DOHH2 (cell line): ENCODE measurements around the gene SF1.

ENCODE experiments used
- H3F3A ChIP-seq: fragments of 200-600 bp; sonication (generic), shearing (Covaris generic); 2 replicates; pipeline ENCODE4 v1.6.0; 2016; ENCODE audit warnings: antibody characterized with exemption, mild to moderate bottlenecking; ENCODE audit not compliant: control insufficient read depth, insufficient read depth
- H3K27ac ChIP-seq: fragments of 200-600 bp; sonication (generic); 2 replicates; pipeline ENCODE4 v1.5.1; 2014; ENCODE audit warnings: low read depth, mild to moderate bottlenecking, low read length, moderate library complexity
- H3K27me3 ChIP-seq: fragments of 200-600 bp; sonication (generic); 2 replicates; pipeline ENCODE4 v1.6.1; 2014; ENCODE audit warnings: mild to moderate bottlenecking, low read length, mixed read lengths; ENCODE audit not compliant: control insufficient read depth
- H3K36me3 ChIP-seq: fragments of 200-600 bp; sonication (generic); 2 replicates; pipeline ENCODE4 v1.6.1; 2014; ENCODE audit warnings: mild to moderate bottlenecking, low read length, moderate library complexity, mixed read lengths; ENCODE audit not compliant: control insufficient read depth
- H3K4me1 ChIP-seq: fragments of 200-600 bp; sonication (generic); 2 replicates; pipeline ENCODE4 v1.6.1; 2014; ENCODE audit warnings: mild to moderate bottlenecking, low read length, mixed read lengths; ENCODE audit not compliant: control insufficient read depth
- H3K4me2 ChIP-seq: fragments of 200-600 bp; sonication (generic); 2 replicates; pipeline ENCODE4 v1.6.0; 2014; ENCODE audit warnings: mild to moderate bottlenecking, low read length, moderate library complexity
- H3K4me3 ChIP-seq: fragments of 200-600 bp; sonication (generic); 2 replicates; pipeline ENCODE4 v1.5.1; 2014; ENCODE audit warnings: mild to moderate bottlenecking, low read length, mixed read lengths
- H3K79me2 ChIP-seq: fragments of 200-600 bp; sonication (generic); 2 replicates; pipeline ENCODE4 v1.6.1; 2014; ENCODE audit warnings: mild to moderate bottlenecking, low read length, mixed read lengths; ENCODE audit not compliant: control insufficient read depth
- H3K9me2 ChIP-seq: fragments of 200-600 bp; sonication (generic); replicated peaks from 2 replicates; pipeline ENCODE4 v1.6.1; 2014; ENCODE audit warnings: mild to moderate bottlenecking, low read length, mixed read lengths; ENCODE audit not compliant: control insufficient read depth
- H3K9me3 ChIP-seq: fragments of 200-600 bp; sonication (generic); 2 replicates; pipeline ENCODE4 v1.6.1; 2014; ENCODE audit warnings: antibody characterized with exemption, low read length, mixed read lengths; ENCODE audit not compliant: control insufficient read depth, insufficient read depth
- H4K20me1 ChIP-seq: fragments of 200-600 bp; sonication (generic); 2 replicates; pipeline ENCODE4 v1.6.0; 2014; ENCODE audit warnings: low read depth, mild to moderate bottlenecking, antibody characterized with exemption, low read length, moderate library complexity; ENCODE audit not compliant: control insufficient read depth, insufficient read depth
- EZH2phosphoT487 ChIP-seq: fragments of 200-600 bp; sonication (generic); IDR thresholded peaks from 2 replicates; pipeline ENCODE4 v1.6.1; 2017; ENCODE audit warnings: borderline replicate concordance, mild to moderate bottlenecking, antibody characterized with exemption, low read length, moderate library complexity, mixed read lengths
- TF ChIP-seq, protein P1 (sequence below): fragments of 200-600 bp; sonication (generic); IDR thresholded peaks from one replicate; pipeline ENCODE4 v1.5.1; 2014; ENCODE audit warnings: antibody characterized with exemption, mild to moderate bottlenecking, low read depth, low read length; ENCODE audit not compliant: poor library complexity, severe bottlenecking

The SF1 gene

DNA sequence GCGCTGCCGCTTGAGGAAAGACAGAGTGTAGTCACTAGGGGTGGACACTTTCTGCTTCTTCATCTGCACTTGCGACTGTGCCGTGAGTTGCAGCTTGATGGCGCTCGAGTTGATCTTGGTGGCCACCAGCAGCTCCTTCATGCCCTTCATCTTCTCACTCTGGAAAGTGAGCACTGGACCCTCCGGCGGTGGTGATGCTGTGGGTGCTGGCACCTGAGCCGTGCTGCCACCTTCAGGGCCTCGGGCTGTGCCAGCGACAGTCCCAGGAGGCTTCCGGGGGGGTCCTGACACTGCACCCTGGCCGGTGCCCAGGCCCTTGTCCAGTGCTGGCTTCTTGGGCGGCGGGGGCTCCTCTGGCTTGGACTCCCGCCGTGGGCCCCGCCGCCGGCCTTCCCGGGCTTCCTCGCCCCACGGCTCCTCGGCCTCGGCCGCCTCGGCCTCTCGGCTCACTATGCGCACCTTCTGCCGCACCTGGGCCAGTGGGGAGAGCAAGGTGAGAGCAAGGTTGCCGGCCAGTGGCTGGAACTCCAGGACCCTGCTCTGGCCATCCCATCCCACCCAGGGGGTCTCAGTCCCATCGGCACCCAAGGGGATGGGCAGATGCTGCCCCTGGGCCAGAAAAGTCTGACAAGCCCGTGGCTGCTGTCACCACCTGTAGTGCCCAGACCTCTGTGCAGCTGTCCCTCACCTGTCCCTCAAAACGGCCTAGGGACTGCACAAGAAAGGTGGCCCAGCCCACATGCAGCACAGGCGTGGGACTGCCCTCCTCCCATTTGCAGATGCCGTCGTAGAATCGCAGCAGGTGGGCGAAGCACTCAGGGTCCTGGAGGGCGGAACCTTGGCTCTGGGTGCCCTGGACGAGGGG lies 26.2 kb upstream of the SF1 start:
- TF ChIP-seq, protein P1, sequence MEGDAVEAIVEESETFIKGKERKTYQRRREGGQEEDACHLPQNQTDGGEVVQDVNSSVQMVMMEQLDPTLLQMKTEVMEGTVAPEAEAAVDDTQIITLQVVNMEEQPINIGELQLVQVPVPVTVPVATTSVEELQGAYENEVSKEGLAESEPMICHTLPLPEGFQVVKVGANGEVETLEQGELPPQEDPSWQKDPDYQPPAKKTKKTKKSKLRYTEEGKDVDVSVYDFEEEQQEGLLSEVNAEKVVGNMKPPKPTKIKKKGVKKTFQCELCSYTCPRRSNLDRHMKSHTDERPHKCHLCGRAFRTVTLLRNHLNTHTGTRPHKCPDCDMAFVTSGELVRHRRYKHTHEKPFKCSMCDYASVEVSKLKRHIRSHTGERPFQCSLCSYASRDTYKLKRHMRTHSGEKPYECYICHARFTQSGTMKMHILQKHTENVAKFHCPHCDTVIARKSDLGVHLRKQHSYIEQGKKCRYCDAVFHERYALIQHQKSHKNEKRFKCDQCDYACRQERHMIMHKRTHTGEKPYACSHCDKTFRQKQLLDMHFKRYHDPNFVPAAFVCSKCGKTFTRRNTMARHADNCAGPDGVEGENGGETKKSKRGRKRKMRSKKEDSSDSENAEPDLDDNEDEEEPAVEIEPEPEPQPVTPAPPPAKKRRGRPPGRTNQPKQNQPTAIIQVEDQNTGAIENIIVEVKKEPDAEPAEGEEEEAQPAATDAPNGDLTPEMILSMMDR, result no peak
- TF ChIP-seq EZH2phosphoT487, result no peak
- H3K4me3 ChIP-seq, result no peak overlapping the region; the same call in 1 of the 2 replicates
- H4K20me1 ChIP-seq, result no peaks in the 10 kb centered on the region
- H3K79me2 ChIP-seq, result peaks cover 38% of the 10 kb centered on the region
- H3K9me2 ChIP-seq, result no peaks in the 10 kb centered on the region
- peaks cover 53% of the 10 kb centered on the region for H3K4me1 ChIP-seq
- no peak overlapping the region for H3K27ac ChIP-seq
- H3K36me3 ChIP-seq, result peaks cover 83% of the 10 kb centered on the region
- H3K27me3 ChIP-seq, result no peaks in the 10 kb centered on the region
- H3K4me2 ChIP-seq, result peak overlapping the region; percentile 70; the same call in 1 of the 2 replicates
- H3F3A ChIP-seq, result peaks cover 18% of the 10 kb centered on the region
- H3K9me3 ChIP-seq, result no peaks in the 10 kb centered on the region

GRCh38 chr11:64803846-64804345 lies 25.6 kb upstream of the SF1 start:
- peak overlapping the region; percentile 70 for H3K4me2 ChIP-seq
- H3K27ac ChIP-seq, result peak overlapping the region; percentile 59
- H3K9me2 ChIP-seq, result no peaks in the 10 kb centered on the region
- H4K20me1 ChIP-seq, result no peaks in the 10 kb centered on the region
- TF ChIP-seq EZH2phosphoT487, result no peak
- TF ChIP-seq, protein P1, result no peak
- no peaks in the 10 kb centered on the region for H3K27me3 ChIP-seq
- peaks cover 85% of the 10 kb centered on the region for H3K36me3 ChIP-seq
- peaks cover 52% of the 10 kb centered on the region for H3K4me1 ChIP-seq
- H3K4me3 ChIP-seq, result peak overlapping the region; percentile 69
- no peaks in the 10 kb centered on the region for H3K9me3 ChIP-seq
- peaks cover 31% of the 10 kb centered on the region for H3K79me2 ChIP-seq
- H3F3A ChIP-seq, result peaks cover 19% of the 10 kb centered on the region

- H3K9me2 ChIP-seq, result no peaks in the 10 kb centered on the region
- peaks cover 27% of the 10 kb centered on the region for H3K79me2 ChIP-seq
- no peaks in the 10 kb centered on the region for H4K20me1 ChIP-seq
- peak within 1 kb of the TSS; percentile 99 for H3K4me3 ChIP-seq
- peak within 1 kb of the TSS; percentile 86 for H3K27ac ChIP-seq
- no peak for TF ChIP-seq EZH2phosphoT487
- TF ChIP-seq, protein P1, result peak; percentile 28
- no peaks in the 10 kb centered on the region for H3K27me3 ChIP-seq
- H3K36me3 ChIP-seq, result peaks cover 87% of the 10 kb centered on the region
- peak within 1 kb of the TSS; percentile 96 for H3K4me2 ChIP-seq
- peaks cover 19% of the 10 kb centered on the region for H3F3A ChIP-seq
- H3K9me3 ChIP-seq, result no peaks in the 10 kb centered on the region
- H3K4me1 ChIP-seq, result peaks cover 49% of the 10 kb centered on the region
These were observed 25.0 kb upstream of the SF1 start, which contains the start of gene MAP4K2 for GRCh38 chr11:64803158-64803845. MAP4K2 (minus strand) TSS chr11:64803214; CDS start chr11:64803149, 65 bp downstream.
